Chondrocyte (in vitro differentiated cells): ENCODE measurements around the gene RNF183. TPM values are rescaled to one million over a fixed set of nuclear protein-coding genes. Genes with fewer than 3 reads are reported as not detected.

ENCODE experiments used
- DNase-seq: peaks from one replicate; pipeline ENCODE4 v3.0.0; 2021; ENCODE audit warnings: mixed read lengths, low spot score
- H3K27ac Mint-ChIP-seq: one replicate; pipeline ENCODE4 v1.8.0; 2021; ENCODE audit warnings: mild to moderate bottlenecking, moderate library complexity, mixed read lengths; ENCODE audit not compliant: unreplicated experiment
- H3K27me3 Mint-ChIP-seq: 2 replicates; pipeline ENCODE4 v1.8.0; 2021; ENCODE audit warnings: low read depth, mixed read lengths
- H3K36me3 Mint-ChIP-seq: 2 replicates; pipeline ENCODE4 v1.8.0; 2021; ENCODE audit warnings: low read depth, mixed read lengths
- H3K4me1 Mint-ChIP-seq: 2 replicates; pipeline ENCODE4 v1.8.0; 2021; ENCODE audit warnings: low read depth, mild to moderate bottlenecking, mixed read lengths
- H3K4me3 Mint-ChIP-seq: one replicate; pipeline ENCODE4 v1.8.0; 2021; ENCODE audit warnings: mild to moderate bottlenecking, moderate library complexity, mixed read lengths; ENCODE audit not compliant: unreplicated experiment
- H3K9me3 Mint-ChIP-seq: 2 replicates; pipeline ENCODE4 v1.8.0; 2021; ENCODE audit warnings: low read depth, mixed read lengths
- CTCF ChIP-seq: fragments of 200-600 bp; sonication (generic); IDR thresholded peaks from 2 replicates; pipeline ENCODE4 v1.5.0; 2021; ENCODE audit warnings: antibody characterized with exemption, mild to moderate bottlenecking, moderate library complexity
- total RNA-seq: library from RNA; stranded (reverse); gene quantifications from 3 replicates; pipeline ENCODE4 v1.2.1, GENCODE V29; 2021

RNF183 gene
- total RNA-seq, 1 donor from 2014 or later = not detected

GRCh38 chr9:113310538-113310937 lies 7.4 kb upstream of the RNF183 start:
- Mint-ChIP-seq H3K9me3 (no peaks in the 10 kb centered on the region), H3K27ac (no peak overlapping the region), H3K4me3 (no peak overlapping the region), H3K27me3 (no peaks in the 10 kb centered on the region), H3K4me1 (no peaks in the 10 kb centered on the region), H3K36me3 (no peaks in the 10 kb centered on the region)
- TF ChIP-seq CTCF = no peak
- no peak for DNase-seq

GRCh38 chr9:113309204-113309813 lies 6.1 kb upstream of the RNF183 start:
- Mint-ChIP-seq H3K27ac (no peak overlapping the region), H3K36me3 (no peaks in the 10 kb centered on the region)
- DNase-seq = no peak

GRCh38 chr9:113307396-113307975 lies 4.3 kb upstream of the RNF183 start:
- no peak for TF ChIP-seq CTCF
- Mint-ChIP-seq H3K9me3 (no peaks in the 10 kb centered on the region), H3K36me3 (no peaks in the 10 kb centered on the region), H3K27ac (no peak overlapping the region), H3K4me1 (no peaks in the 10 kb centered on the region), H3K27me3 (peaks cover 6% of the 10 kb centered on the region), H3K4me3 (no peak overlapping the region)
- no peak for DNase-seq

More at GRCh38 chr9:113309204-113309813, 6.1 kb upstream of the RNF183 start:
- Mint-ChIP-seq H3K9me3 (no peaks in the 10 kb centered on the region), H3K27me3 (no peaks in the 10 kb centered on the region), H3K4me1 (no peaks in the 10 kb centered on the region), H3K4me3 (no peak overlapping the region)
- peak; percentile 89 for TF ChIP-seq CTCF

- DNase-seq = no peak
- no peaks in the 10 kb centered on the region for H3K36me3 Mint-ChIP-seq
- no peak overlapping the region for H3K27ac Mint-ChIP-seq
- H3K4me1 Mint-ChIP-seq = no peaks in the 10 kb centered on the region
- peaks cover 12% of the 10 kb centered on the region for H3K27me3 Mint-ChIP-seq
- no peaks in the 10 kb centered on the region for H3K9me3 Mint-ChIP-seq
- H3K4me3 Mint-ChIP-seq = no peak overlapping the region
- no peak for TF ChIP-seq CTCF
These were observed 3.4 kb upstream of the RNF183 start for GRCh38 chr9:113306566-113306965.

GRCh38 chr9:113301548-113301947 lies 1.6 kb downstream of the RNF183 start:
- no peaks in the 10 kb centered on the region for H3K9me3 Mint-ChIP-seq
- H3K4me3 Mint-ChIP-seq = no peak overlapping the region
- no peak overlapping the region for H3K27ac Mint-ChIP-seq
- H3K4me1 Mint-ChIP-seq = no peaks in the 10 kb centered on the region
- H3K27me3 Mint-ChIP-seq = peaks cover 12% of the 10 kb centered on the region
- no peak for TF ChIP-seq CTCF
- no peak for DNase-seq
- no peaks in the 10 kb centered on the region for H3K36me3 Mint-ChIP-seq
